ENCODE measurements around the gene TEX28. TPM values are rescaled to one million over a fixed set of nuclear protein-coding genes. Genes with fewer than 3 reads are reported as not detected.
"Not testable (repeated sequence)": the region's sequence is repeated elsewhere in the genome, so short reads cannot be mapped to it uniquely, and the experiment has no call there.

Gene TEX28
- total RNA-seq, 1 donor from 2014 or later, result not detected

DNA sequence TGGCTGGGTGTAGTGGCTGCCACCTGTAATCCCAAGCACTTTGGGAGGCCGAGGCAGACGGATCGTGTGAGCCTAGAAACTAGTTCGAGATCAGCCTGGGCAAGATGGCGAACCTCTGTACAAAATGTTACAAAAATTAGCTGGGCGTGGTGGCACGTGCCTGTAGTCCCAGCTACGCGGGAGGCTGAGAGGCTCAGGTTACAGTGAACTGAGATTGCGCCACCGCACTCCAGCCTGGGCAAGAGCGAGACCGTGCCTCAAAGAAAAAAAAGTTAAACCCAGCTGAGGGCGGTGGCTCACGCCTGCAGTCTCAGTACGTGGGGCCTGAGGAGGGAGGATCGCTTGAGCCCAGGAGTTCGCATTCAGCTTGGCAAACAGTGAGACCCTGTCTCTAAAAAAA, 1.8 kb upstream of the TEX28 start:
- H3K9me3 Mint-ChIP-seq (ENCODE audit: low read depth), result peaks cover 13% of the 10 kb centered on the region
- no peak overlapping the region for H3K27ac Mint-ChIP-seq
- no peak for DNase-seq (ENCODE audit: low spot score, unreplicated experiment)
- no peaks in the 10 kb centered on the region for H3K4me1 Mint-ChIP-seq (ENCODE audit: low read depth)
- TF ChIP-seq, protein P1, sequence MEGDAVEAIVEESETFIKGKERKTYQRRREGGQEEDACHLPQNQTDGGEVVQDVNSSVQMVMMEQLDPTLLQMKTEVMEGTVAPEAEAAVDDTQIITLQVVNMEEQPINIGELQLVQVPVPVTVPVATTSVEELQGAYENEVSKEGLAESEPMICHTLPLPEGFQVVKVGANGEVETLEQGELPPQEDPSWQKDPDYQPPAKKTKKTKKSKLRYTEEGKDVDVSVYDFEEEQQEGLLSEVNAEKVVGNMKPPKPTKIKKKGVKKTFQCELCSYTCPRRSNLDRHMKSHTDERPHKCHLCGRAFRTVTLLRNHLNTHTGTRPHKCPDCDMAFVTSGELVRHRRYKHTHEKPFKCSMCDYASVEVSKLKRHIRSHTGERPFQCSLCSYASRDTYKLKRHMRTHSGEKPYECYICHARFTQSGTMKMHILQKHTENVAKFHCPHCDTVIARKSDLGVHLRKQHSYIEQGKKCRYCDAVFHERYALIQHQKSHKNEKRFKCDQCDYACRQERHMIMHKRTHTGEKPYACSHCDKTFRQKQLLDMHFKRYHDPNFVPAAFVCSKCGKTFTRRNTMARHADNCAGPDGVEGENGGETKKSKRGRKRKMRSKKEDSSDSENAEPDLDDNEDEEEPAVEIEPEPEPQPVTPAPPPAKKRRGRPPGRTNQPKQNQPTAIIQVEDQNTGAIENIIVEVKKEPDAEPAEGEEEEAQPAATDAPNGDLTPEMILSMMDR (IDR thresholded peaks at IDR 0.05; ENCODE audit: unreplicated experiment), result no peak
- no peak overlapping the region for H3K4me3 Mint-ChIP-seq (ENCODE audit: low read depth)
- no peaks in the 10 kb centered on the region for H3K36me3 Mint-ChIP-seq (ENCODE audit: insufficient read depth)
- H3K27me3 Mint-ChIP-seq, result no peaks in the 10 kb centered on the region

DNA sequence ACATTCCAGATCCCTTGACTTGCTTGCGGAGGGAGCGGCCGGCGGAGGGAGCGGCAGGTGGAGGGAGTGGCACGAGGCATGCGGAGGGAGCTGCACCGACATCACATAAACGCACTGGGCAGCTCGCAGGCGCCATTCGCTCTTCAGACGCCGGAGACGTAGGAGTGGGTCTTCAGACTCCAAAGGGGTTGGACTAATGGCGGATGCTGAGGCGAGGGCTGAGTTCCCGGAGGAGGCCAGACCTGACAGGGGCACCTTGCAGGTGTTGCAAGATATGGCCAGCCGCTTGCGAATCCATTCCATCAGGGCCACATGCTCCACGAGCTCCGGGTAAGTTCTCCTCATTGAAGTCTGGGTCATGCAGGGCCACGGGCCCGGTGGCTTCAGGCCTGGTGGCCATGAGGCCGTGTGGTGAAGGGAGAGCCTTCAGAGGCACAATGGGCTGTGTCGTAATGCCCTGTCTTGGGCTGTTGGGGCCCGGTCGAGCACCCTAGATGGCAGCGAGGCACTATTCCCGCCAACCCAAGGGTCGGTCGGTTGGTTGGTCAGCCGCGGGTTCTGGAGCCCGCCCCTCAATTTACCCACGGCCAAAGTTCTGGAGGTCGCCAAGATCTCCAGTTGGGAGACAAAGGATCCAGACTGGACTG, 863 bp upstream of the TEX28 start, which contains the start of gene TKTL1:
Gene TKTL1, plus strand, starts transcription at position 132 of the 647 bp plus-strand sequence. Its CDS starts 65 bp downstream, at position 197.
- peaks cover 13% of the 10 kb centered on the region for H3K9me3 Mint-ChIP-seq (ENCODE audit: low read depth)
- TF ChIP-seq, protein P1 (IDR thresholded peaks at IDR 0.05; ENCODE audit: unreplicated experiment), result no peak
- H3K36me3 Mint-ChIP-seq (ENCODE audit: insufficient read depth), result no peaks in the 10 kb centered on the region
- H3K27me3 Mint-ChIP-seq, result no peaks in the 10 kb centered on the region
- no peak within 1 kb of the TSS for H3K27ac Mint-ChIP-seq
- DNase-seq (ENCODE audit: low spot score, unreplicated experiment), result no peak
- H3K4me3 Mint-ChIP-seq (ENCODE audit: low read depth), result no peak within 1 kb of the TSS
- H3K4me1 Mint-ChIP-seq (ENCODE audit: low read depth), result no peaks in the 10 kb centered on the region

DNA sequence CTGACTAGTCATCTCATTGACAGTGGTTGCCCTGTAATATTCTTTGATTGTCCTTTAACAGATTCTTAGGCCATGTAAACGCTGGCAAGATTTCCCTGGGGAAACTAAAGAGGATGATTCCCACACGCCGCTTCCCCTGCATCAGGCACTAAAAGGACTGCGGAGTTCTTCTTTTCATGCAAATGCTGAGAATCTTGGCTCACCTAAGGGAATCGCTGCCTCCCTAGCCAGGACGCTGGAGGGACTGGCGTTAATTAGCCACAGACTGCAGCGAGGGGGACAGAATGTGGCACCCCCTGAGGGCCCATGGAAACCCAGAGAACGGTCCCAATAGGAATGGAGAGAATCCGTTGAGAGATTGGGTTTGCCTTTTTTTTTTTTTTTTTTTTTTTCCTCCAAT, 8.5 kb downstream of the TEX28 start:
- DNase-seq (ENCODE audit: low spot score, unreplicated experiment); H3K4me1 Mint-ChIP-seq (ENCODE audit: low read depth); H3K27me3 Mint-ChIP-seq; H3K27ac Mint-ChIP-seq; H3K4me3 Mint-ChIP-seq (ENCODE audit: low read depth); H3K36me3 Mint-ChIP-seq (ENCODE audit: insufficient read depth); H3K9me3 Mint-ChIP-seq (ENCODE audit: low read depth): not testable (repeated sequence)

DNA sequence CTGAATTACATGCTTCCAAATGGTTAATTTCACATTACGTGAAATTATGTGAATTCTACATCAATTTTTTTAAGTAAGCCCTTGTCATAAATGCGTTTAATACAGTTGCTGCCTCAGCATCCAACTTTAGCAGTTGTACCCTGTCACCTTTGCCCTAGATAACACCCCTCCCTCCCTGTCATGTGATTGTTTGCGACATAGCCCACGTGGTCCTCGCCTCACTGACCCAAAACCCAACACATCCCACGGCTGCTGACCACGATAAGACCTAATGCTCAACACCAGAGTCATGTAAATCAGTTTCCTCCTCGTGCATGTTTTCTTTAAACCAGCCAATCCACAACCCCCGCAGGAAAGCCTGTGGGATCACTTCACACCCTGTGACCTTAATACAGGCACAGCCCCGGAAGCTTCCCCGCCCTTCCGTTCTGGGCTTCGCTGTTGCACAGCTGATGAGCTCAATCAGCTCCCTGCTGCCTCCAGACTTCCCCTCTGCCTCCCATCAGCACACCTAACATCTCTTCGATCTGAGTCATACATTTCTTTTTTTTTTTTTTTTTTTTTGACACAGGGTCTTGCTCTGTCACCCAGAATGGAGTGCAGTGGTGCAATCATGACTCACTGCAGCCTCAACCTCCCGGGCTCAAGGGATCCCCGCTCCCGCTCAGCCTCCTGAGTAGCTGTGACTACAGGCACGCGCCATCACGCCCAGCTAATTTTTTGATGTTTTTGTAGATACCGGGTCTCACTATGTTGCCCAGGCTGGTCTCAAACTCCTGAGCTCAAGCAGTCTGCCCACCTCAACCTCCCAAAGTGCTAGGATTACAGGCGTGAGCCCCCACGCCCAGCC, 10.2 kb downstream of the TEX28 start:
- H3K27ac Mint-ChIP-seq; H3K4me3 Mint-ChIP-seq (ENCODE audit: low read depth); H3K36me3 Mint-ChIP-seq (ENCODE audit: insufficient read depth); DNase-seq (ENCODE audit: low spot score, unreplicated experiment); H3K9me3 Mint-ChIP-seq (ENCODE audit: low read depth); H3K27me3 Mint-ChIP-seq; H3K4me1 Mint-ChIP-seq (ENCODE audit: low read depth): not testable (repeated sequence)

DNA sequence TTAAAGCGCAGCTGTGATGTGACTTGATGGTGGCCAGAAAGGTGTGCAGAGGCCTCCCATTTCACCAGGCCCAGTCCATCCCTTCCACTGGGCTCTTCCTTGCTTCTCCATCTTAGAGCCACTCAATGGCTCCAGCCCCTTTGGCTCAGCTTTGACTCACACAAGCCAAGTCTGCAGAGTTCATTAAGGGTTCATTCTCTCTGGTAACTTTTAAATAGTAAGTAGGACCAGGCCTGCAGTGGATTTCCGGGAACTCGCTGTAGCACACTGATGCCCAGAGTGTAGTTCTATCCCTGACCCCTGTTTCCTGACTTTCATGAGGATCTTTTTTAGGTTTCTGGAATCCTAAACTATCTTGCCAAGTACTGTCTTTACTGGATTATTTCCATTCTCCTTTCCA, 25.7 kb downstream of the TEX28 start:
- H3K9me3 Mint-ChIP-seq (ENCODE audit: low read depth); H3K36me3 Mint-ChIP-seq (ENCODE audit: insufficient read depth); H3K27me3 Mint-ChIP-seq; DNase-seq (ENCODE audit: low spot score, unreplicated experiment); H3K27ac Mint-ChIP-seq; H3K4me1 Mint-ChIP-seq (ENCODE audit: low read depth); H3K4me3 Mint-ChIP-seq (ENCODE audit: low read depth): not testable (repeated sequence)

DNA sequence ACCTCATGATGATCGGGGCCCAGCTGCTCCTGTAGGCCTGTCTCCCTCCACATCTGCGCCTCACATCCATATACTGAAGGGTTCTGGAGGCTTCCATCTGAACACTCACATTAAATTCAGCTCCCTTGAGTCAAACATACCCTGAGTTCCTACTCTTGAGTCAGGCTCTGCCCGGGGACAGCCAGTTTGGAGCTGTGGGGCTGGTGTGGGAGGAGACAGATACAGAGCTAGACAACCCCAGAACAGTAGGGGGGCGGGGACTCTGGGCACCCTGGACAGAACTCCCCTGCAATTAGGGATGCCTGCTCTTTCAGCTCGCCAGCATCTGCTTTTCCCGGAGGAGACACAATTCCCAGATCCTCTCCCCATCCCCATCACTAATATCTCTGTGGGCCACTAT, 31.9 kb downstream of the TEX28 start:
- H3K36me3 Mint-ChIP-seq (ENCODE audit: insufficient read depth); H3K9me3 Mint-ChIP-seq (ENCODE audit: low read depth); H3K27me3 Mint-ChIP-seq; H3K4me3 Mint-ChIP-seq (ENCODE audit: low read depth); H3K27ac Mint-ChIP-seq; DNase-seq (ENCODE audit: low spot score, unreplicated experiment); H3K4me1 Mint-ChIP-seq (ENCODE audit: low read depth): not testable (repeated sequence)

DNA sequence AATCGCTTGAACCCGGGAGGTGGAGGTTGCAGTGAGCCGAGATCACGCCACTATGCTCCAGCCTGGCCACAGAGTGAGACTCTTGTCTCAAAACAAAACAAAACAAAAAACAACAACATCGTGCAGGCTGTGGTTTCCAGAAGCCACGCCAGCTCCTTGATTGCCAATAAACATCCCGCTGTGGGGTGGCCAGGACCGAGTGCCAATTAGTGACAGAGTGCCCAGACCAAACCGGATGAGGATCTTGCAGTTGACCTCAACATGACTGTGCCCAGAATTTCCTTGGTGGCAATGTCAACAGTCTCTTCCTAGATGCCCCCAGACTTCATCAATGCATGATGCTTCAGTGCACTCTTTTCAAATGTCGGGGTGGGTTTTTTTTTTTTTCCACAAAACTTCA, 36.2 kb downstream of the TEX28 start:
- DNase-seq (ENCODE audit: low spot score, unreplicated experiment); H3K27ac Mint-ChIP-seq; H3K27me3 Mint-ChIP-seq; H3K9me3 Mint-ChIP-seq (ENCODE audit: low read depth); H3K4me3 Mint-ChIP-seq (ENCODE audit: low read depth); H3K36me3 Mint-ChIP-seq (ENCODE audit: insufficient read depth); H3K4me1 Mint-ChIP-seq (ENCODE audit: low read depth): not testable (repeated sequence)

DNA sequence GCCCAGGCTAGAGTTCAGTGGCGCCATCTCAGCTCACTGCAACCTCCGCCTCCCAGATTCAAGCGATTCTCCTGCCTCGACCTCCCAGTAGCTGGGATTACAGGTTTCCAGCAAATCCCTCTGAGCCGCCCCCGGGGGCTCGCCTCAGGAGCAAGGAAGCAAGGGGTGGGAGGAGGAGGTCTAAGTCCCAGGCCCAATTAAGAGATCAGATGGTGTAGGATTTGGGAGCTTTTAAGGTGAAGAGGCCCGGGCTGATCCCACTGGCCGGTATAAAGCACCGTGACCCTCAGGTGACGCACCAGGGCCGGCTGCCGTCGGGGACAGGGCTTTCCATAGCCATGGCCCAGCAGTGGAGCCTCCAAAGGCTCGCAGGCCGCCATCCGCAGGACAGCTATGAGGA, 37.6 kb downstream of the TEX28 start, which contains the start of gene OPN1MW3:
Gene OPN1MW3, plus strand, starts transcription at position 301 of the 400 bp plus-strand sequence. Its CDS starts 38 bp downstream, at position 339.
- not testable (repeated sequence) for H3K4me1 Mint-ChIP-seq (ENCODE audit: low read depth); H3K27ac Mint-ChIP-seq; H3K36me3 Mint-ChIP-seq (ENCODE audit: insufficient read depth); DNase-seq (ENCODE audit: low spot score, unreplicated experiment); H3K27me3 Mint-ChIP-seq; H3K9me3 Mint-ChIP-seq (ENCODE audit: low read depth); H3K4me3 Mint-ChIP-seq (ENCODE audit: low read depth)

DNA sequence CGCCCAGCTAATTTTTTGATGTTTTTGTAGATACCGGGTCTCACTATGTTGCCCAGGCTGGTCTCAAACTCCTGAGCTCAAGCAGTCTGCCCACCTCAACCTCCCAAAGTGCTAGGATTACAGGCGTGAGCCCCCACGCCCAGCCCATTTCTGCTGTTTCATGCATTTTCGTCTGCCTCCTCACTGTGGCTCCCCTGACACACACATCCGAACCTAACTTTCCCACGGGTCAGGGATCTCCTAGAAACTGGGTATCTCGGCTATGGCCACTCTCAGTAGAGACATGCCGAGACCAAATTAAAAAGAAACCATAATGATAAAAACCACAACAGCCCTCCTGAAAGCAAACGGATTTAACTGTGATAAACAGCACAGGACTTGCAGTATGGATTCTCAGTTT, 46.8 kb downstream of the TEX28 start:
- H3K4me1 Mint-ChIP-seq (ENCODE audit: low read depth); H3K9me3 Mint-ChIP-seq (ENCODE audit: low read depth); H3K27me3 Mint-ChIP-seq; H3K27ac Mint-ChIP-seq; H3K4me3 Mint-ChIP-seq (ENCODE audit: low read depth); DNase-seq (ENCODE audit: low spot score, unreplicated experiment); H3K36me3 Mint-ChIP-seq (ENCODE audit: insufficient read depth): not testable (repeated sequence)

DNA sequence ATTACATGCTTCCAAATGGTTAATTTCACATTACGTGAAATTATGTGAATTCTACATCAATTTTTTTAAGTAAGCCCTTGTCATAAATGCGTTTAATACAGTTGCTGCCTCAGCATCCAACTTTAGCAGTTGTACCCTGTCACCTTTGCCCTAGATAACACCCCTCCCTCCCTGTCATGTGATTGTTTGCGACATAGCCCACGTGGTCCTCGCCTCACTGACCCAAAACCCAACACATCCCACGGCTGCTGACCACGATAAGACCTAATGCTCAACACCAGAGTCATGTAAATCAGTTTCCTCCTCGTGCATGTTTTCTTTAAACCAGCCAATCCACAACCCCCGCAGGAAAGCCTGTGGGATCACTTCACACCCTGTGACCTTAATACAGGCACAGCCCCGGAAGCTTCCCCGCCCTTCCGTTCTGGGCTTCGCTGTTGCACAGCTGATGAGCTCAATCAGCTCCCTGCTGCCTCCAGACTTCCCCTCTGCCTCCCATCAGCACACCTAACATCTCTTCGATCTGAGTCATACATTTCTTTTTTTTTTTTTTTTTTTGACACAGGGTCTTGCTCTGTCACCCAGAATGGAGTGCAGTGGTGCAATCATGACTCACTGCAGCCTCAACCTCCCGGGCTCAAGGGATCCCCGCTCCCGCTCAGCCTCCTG, 47.4 kb downstream of the TEX28 start:
- not testable (repeated sequence) for DNase-seq (ENCODE audit: low spot score, unreplicated experiment); H3K9me3 Mint-ChIP-seq (ENCODE audit: low read depth); H3K4me3 Mint-ChIP-seq (ENCODE audit: low read depth); H3K4me1 Mint-ChIP-seq (ENCODE audit: low read depth); H3K36me3 Mint-ChIP-seq (ENCODE audit: insufficient read depth); H3K27me3 Mint-ChIP-seq; H3K27ac Mint-ChIP-seq
